Neuronal stem cell (in vitro differentiated cells): ENCODE measurements around the gene DHX9.

Experiments used
- DNase-seq: peaks from one replicate; pipeline ENCODE4 v3.0.0-alpha.2; 2013; ENCODE audit warnings: low spot score
- H2AFZ ChIP-seq: one replicate; pipeline ENCODE4 v1.6.1; 2013; ENCODE audit warnings: mild to moderate bottlenecking, low read length, inconsistent platforms
- H2AK5ac ChIP-seq: 2 replicates; pipeline ENCODE4 v1.6.1; 2013; ENCODE audit warnings: low read depth, mild to moderate bottlenecking, inconsistent platforms, low read length, moderate library complexity, mixed read lengths
- H2BK120ac ChIP-seq: 2 replicates; pipeline ENCODE4 v1.6.1; 2013; ENCODE audit warnings: low read depth, mild to moderate bottlenecking, inconsistent platforms, low read length, moderate library complexity, mixed read lengths
- H2BK12ac ChIP-seq: one replicate; pipeline ENCODE4 v1.6.1; 2013; ENCODE audit warnings: low read length, inconsistent platforms
- H2BK15ac ChIP-seq: 2 replicates; pipeline ENCODE4 v1.6.1; 2013; ENCODE audit warnings: mild to moderate bottlenecking, low read length, inconsistent platforms, mixed read lengths
- H2BK5ac ChIP-seq: one replicate; pipeline ENCODE4 v1.6.1; 2013; ENCODE audit warnings: inconsistent platforms, mild to moderate bottlenecking, low read length, moderate library complexity
- H3K14ac ChIP-seq: one replicate; pipeline ENCODE4 v1.6.1; 2013; ENCODE audit warnings: low read length, inconsistent platforms
- H3K18ac ChIP-seq: 2 replicates; pipeline ENCODE4 v1.6.1; 2013; ENCODE audit warnings: low read length, inconsistent platforms
- H3K23ac ChIP-seq: 2 replicates; pipeline ENCODE4 v1.6.1; 2013; ENCODE audit warnings: low read depth, mild to moderate bottlenecking, mixed read lengths, low read length, inconsistent platforms; ENCODE audit not compliant: poor library complexity
- H3K27ac ChIP-seq: replicated peaks from 3 replicates; pipeline ENCODE4 v1.5.1; 2013; ENCODE audit warnings: low read length, inconsistent platforms
- H3K27me3 ChIP-seq, 3 experiments: 2 replicates each; pipeline ENCODE4 v1.6.1; 2013; ENCODE audit warnings: low read length in 3 of 3, mild to moderate bottlenecking in 2 of 3, inconsistent platforms in 1 of 3, low read depth in 1 of 3, mixed read lengths in 1 of 3, moderate library complexity in 1 of 3; ENCODE audit not compliant: control insufficient read depth in 3 of 3, insufficient read depth in 3 of 3
- H3K36me3 ChIP-seq, 2 donors: replicated peaks in 1 of 2; 2 replicates each; pipeline ENCODE4 v1.6.1; 2013; ENCODE audit warnings: low read length in 2 of 2; ENCODE audit not compliant: control insufficient read depth in 2 of 2, insufficient read depth in 2 of 2
- H3K4ac ChIP-seq: 2 replicates; pipeline ENCODE4 v1.6.1; 2013; ENCODE audit warnings: inconsistent platforms, mild to moderate bottlenecking, low read length, moderate library complexity
- H3K4me1 ChIP-seq, 2 donors: 1 replicate in 1 of 2; 2 replicates in 1 of 2; pipeline ENCODE4 v1.6.1; 2013; ENCODE audit warnings: low read length in 2 of 2, low read depth in 1 of 2; ENCODE audit not compliant: control insufficient read depth in 2 of 2, insufficient read depth in 1 of 2
- H3K4me2 ChIP-seq: one replicate; pipeline ENCODE4 v1.6.1; 2013; ENCODE audit warnings: mild to moderate bottlenecking, low read length, inconsistent platforms; ENCODE audit not compliant: insufficient read depth, poor library complexity, severe bottlenecking
- H3K4me3 ChIP-seq, 2 donors: 2 replicates each; pipeline ENCODE4 v1.5.1; 2013; ENCODE audit warnings: low read length in 2 of 2, mild to moderate bottlenecking in 2 of 2, inconsistent platforms in 1 of 2, moderate library complexity in 1 of 2
- H3K79me1 ChIP-seq: one replicate; pipeline ENCODE4 v1.6.1; 2013; ENCODE audit warnings: low read depth, mild to moderate bottlenecking, inconsistent platforms, low read length, moderate library complexity
- H3K9ac ChIP-seq: one replicate; pipeline ENCODE4 v1.6.1; 2013; ENCODE audit warnings: mild to moderate bottlenecking, low read depth, low read length, inconsistent platforms; ENCODE audit not compliant: poor library complexity
- H3K9me3 ChIP-seq, 2 donors: replicated peaks in 1 of 2; 2 replicates each; pipeline versions ENCODE3 to v1.6.1; 2013; ENCODE audit warnings: low read length in 2 of 2, mild to moderate bottlenecking in 2 of 2, inconsistent platforms in 1 of 2, low read depth in 1 of 2, mixed read lengths in 1 of 2, moderate library complexity in 1 of 2; ENCODE audit not compliant: control insufficient read depth in 2 of 2, insufficient read depth in 1 of 2
- H4K8ac ChIP-seq: one replicate; pipeline ENCODE4 v1.6.1; 2013; ENCODE audit warnings: low read depth, mild to moderate bottlenecking, inconsistent platforms, low read length, moderate library complexity
- H4K91ac ChIP-seq: one replicate; pipeline ENCODE4 v1.6.1; 2013; ENCODE audit warnings: low read length, low read depth, mild to moderate bottlenecking, inconsistent platforms; ENCODE audit not compliant: poor library complexity
- WGBS, 2 donors: extraction: QIAGEN DNeasy Blood & Tissue Kit; methylation state at CpG; one replicate each; pipeline ENCODE4 v1.1.7; 2013; ENCODE audit warnings: missing lambda C conversion rate in 2 of 2, mixed read lengths in 1 of 2; ENCODE audit not compliant: insufficient read length in 2 of 2, insufficient replicate concordance in 1 of 2; ENCODE audit errors: extremely low coverage in 2 of 2; 5-methylcytosine and 5-hydroxymethylcytosine counted together

The DHX9 gene

DNA sequence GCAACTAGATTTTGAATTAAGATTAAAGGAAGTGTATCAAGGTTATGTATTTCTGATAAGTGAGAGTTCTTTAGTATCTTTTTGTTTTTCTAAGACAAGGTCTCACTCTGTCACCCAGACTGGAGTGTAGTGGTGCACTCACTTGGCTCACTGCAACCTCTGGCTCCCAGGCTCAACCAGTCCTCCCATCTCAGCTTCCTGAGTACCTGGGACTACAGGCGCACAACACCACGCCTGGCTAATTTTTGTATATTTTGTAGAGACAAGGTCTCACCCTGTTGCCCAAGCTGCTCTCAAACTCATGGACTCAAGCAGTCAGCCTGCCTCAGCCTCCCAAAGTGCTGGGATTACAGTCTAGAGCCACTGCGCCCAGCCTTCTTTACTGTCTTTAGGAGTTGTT lies 33.7 kb downstream of the DHX9 start:
- Histone ChIP-seq H2AFZ (no peak overlapping the region), H3K4ac (no peak overlapping the region), H3K79me1 (peaks cover 2% of the 10 kb centered on the region), H2AK5ac (no peak overlapping the region), H3K4me2 (no peak overlapping the region), H3K4me1 (no peaks in the 10 kb centered on the region), H2BK5ac (no peak overlapping the region), H3K14ac (no peak overlapping the region), H4K91ac (no peak overlapping the region), H3K9me3 (peaks cover 0 to 11% of the 10 kb centered on the region in 2 donors), H2BK120ac (no peak overlapping the region), H3K4me3 (no peak overlapping the region), H3K18ac (no peak overlapping the region), H3K23ac (no peak overlapping the region), H3K27ac (no peak overlapping the region), H3K27me3 (no peaks in the 10 kb centered on the region), H3K9ac (no peak overlapping the region), H2BK12ac (no peak overlapping the region), H3K36me3 (peaks cover 47 to 100% of the 10 kb centered on the region in 2 donors), H4K8ac (no peak overlapping the region), H2BK15ac (no peak overlapping the region)
- WGBS, 2 donors: no CpG with 5 or more reads among the region's 3 CpGs
- no peak for DNase-seq

DNA sequence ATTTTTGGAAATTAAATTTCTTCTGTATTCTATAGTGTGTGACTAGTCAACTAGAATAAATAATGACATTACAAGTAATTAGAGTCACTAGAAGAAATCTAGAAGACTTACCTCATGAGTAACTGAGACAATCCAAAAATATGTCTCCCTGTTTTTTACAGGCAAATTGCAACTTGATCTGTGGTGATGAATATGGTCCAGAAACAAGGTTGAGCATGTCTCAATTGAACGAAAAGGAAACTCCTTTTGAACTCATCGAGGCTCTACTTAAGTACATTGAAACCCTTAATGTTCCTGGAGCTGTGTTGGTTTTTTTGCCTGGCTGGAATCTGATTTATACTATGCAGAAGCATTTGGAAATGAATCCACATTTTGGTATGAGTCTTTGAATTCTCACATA lies 36.7 kb downstream of the DHX9 start:
- no peaks in the 10 kb centered on the region for H3K4me1 ChIP-seq
- H2BK5ac ChIP-seq: no peak overlapping the region
- no peak overlapping the region for H2AFZ ChIP-seq
- no peak overlapping the region for H3K4me3 ChIP-seq
- H3K36me3 ChIP-seq: peaks cover 51 to 100% of the 10 kb centered on the region in 2 donors
- no peaks in the 10 kb centered on the region for H3K27me3 ChIP-seq
- no peak overlapping the region for H3K9ac ChIP-seq
- H2BK12ac ChIP-seq: no peak overlapping the region
- H4K8ac ChIP-seq: no peak overlapping the region
- H4K91ac ChIP-seq: no peak overlapping the region
- no peak overlapping the region for H3K4ac ChIP-seq
- H2BK15ac ChIP-seq: no peak overlapping the region
- H2BK120ac ChIP-seq: no peak overlapping the region
- H3K9me3 ChIP-seq: no peaks in the 10 kb centered on the region
- no peak overlapping the region for H3K27ac ChIP-seq
- no peaks in the 10 kb centered on the region for H3K79me1 ChIP-seq
- no peak for DNase-seq
- WGBS, 2 donors: no CpG with 5 or more reads among the region's 2 CpGs
- H3K14ac ChIP-seq: no peak overlapping the region
- H3K4me2 ChIP-seq: no peak overlapping the region
- no peak overlapping the region for H3K18ac ChIP-seq
- no peak overlapping the region for H2AK5ac ChIP-seq
- H3K23ac ChIP-seq: no peak overlapping the region

DNA sequence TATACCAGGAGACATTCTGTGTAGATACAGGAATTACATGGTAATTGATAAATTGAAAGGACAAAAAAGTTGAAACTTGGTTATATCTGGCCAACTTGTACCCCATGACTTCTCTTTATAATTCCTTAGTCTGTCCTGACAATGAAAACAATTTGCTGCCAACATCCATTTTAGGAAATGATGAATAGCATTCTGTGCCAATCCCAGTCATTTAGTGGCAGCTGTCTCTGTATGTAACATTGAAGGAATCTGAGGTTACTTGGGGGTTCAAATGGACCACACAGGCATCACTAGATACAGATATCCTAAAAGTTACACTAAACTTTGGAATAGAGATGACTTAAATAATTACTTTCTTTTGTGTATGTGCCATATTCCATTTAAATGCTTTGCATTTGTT lies 38.2 kb downstream of the DHX9 start:
- no peak for DNase-seq
- H3K9ac ChIP-seq: no peak overlapping the region
- H3K4ac ChIP-seq: no peak overlapping the region
- H2BK12ac ChIP-seq: no peak overlapping the region
- H2BK5ac ChIP-seq: no peak overlapping the region
- H3K23ac ChIP-seq: no peak overlapping the region
- no peak overlapping the region for H4K8ac ChIP-seq
- H3K27ac ChIP-seq: no peak overlapping the region
- H3K14ac ChIP-seq: no peak overlapping the region
- H3K18ac ChIP-seq: no peak overlapping the region
- H3K79me1 ChIP-seq: no peaks in the 10 kb centered on the region
- no peak overlapping the region for H4K91ac ChIP-seq
- no peaks in the 10 kb centered on the region for H3K4me1 ChIP-seq
- peaks cover 53 to 100% of the 10 kb centered on the region in 2 donors for H3K36me3 ChIP-seq
- H3K4me2 ChIP-seq: no peak overlapping the region
- no peak overlapping the region for H2BK120ac ChIP-seq
- H2BK15ac ChIP-seq: no peak overlapping the region
- H3K4me3 ChIP-seq: no peak overlapping the region
- H3K27me3 ChIP-seq: no peaks in the 10 kb centered on the region
- H2AFZ ChIP-seq: no peak overlapping the region
- H2AK5ac ChIP-seq: no peak overlapping the region
- H3K9me3 ChIP-seq: no peaks in the 10 kb centered on the region

- H2BK12ac ChIP-seq: no peak overlapping the region
- no peak overlapping the region for H2BK15ac ChIP-seq
- whole genome bisulfite sequencing, 2 donors: no CpG with 5 or more reads among the region's 7 CpGs
- no peak overlapping the region for H3K4me2 ChIP-seq
- H3K4me3 ChIP-seq: no peak overlapping the region
- H4K91ac ChIP-seq: no peak overlapping the region
- H3K9ac ChIP-seq: no peak overlapping the region
- no peak overlapping the region for H3K27ac ChIP-seq
- no peak overlapping the region for H2BK5ac ChIP-seq
- H3K79me1 ChIP-seq: no peaks in the 10 kb centered on the region
- no peak overlapping the region for H3K14ac ChIP-seq
- DNase-seq: no peak
- no peaks in the 10 kb centered on the region for H3K27me3 ChIP-seq
- H2BK120ac ChIP-seq: no peak overlapping the region
- H2AFZ ChIP-seq: no peak overlapping the region
- no peak overlapping the region for H2AK5ac ChIP-seq
- no peaks in the 10 kb centered on the region for H3K9me3 ChIP-seq
- peaks cover 52 to 99% of the 10 kb centered on the region in 2 donors for H3K36me3 ChIP-seq
- H3K18ac ChIP-seq: no peak overlapping the region
- no peak overlapping the region for H4K8ac ChIP-seq
- no peak overlapping the region for H3K23ac ChIP-seq
- H3K4ac ChIP-seq: no peak overlapping the region
- no peaks in the 10 kb centered on the region for H3K4me1 ChIP-seq
Observed at GRCh38 chr1:182877842-182878241, 38.7 kb downstream of the DHX9 start.
